ENCODE results near the gene SHISA6. TPM values are rescaled to one million over a fixed set of nuclear protein-coding genes. Genes with fewer than 3 reads are reported as not detected.

The SHISA6 gene
- total and polyA plus RNA-seq, 8 donors, result 0.16 to 1.3 (median 0.40) TPM

- H3K27me3 ChIP-seq, result no peaks in the 10 kb centered on the region
- ATAC-seq (no peak), DNase-seq (no peak), FAIRE-seq (no peak)
- TF ChIP-seq, protein P1, sequence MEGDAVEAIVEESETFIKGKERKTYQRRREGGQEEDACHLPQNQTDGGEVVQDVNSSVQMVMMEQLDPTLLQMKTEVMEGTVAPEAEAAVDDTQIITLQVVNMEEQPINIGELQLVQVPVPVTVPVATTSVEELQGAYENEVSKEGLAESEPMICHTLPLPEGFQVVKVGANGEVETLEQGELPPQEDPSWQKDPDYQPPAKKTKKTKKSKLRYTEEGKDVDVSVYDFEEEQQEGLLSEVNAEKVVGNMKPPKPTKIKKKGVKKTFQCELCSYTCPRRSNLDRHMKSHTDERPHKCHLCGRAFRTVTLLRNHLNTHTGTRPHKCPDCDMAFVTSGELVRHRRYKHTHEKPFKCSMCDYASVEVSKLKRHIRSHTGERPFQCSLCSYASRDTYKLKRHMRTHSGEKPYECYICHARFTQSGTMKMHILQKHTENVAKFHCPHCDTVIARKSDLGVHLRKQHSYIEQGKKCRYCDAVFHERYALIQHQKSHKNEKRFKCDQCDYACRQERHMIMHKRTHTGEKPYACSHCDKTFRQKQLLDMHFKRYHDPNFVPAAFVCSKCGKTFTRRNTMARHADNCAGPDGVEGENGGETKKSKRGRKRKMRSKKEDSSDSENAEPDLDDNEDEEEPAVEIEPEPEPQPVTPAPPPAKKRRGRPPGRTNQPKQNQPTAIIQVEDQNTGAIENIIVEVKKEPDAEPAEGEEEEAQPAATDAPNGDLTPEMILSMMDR (IDR thresholded peaks at IDR 0.05), result no peak
- H3K27ac ChIP-seq, result no peak overlapping the region
- H3K36me3 ChIP-seq, result no peaks in the 10 kb centered on the region
- no peaks in the 10 kb centered on the region for H3K4me1 ChIP-seq
- H3K4me3 ChIP-seq, result no peak overlapping the region
- H3K9me3 ChIP-seq, result no peaks in the 10 kb centered on the region
- WGBS, 2 donors, result 54 to 68% methylated on average over 1 of the region's 1 CpG
- intact Hi-C loops (cut with DNase I), result no loop called here
These were observed 200.0 kb downstream of the SHISA6 start for GRCh38 chr17:11441004-11441403.

GRCh38 chr17:11446316-11446715 is 205.3 kb downstream of the SHISA6 start:
- no peaks in the 10 kb centered on the region for H3K4me1 ChIP-seq
- no peaks in the 10 kb centered on the region for H3K27me3 ChIP-seq
- H3K4me3 ChIP-seq, result no peak overlapping the region
- WGBS, 2 donors, result 60 to 81% methylated on average over 4 of the region's 4 CpGs
- ATAC-seq (no peak), FAIRE-seq (no peak), DNase-seq (no peak)
- no peak overlapping the region for H3K27ac ChIP-seq
- intact Hi-C loops (cut with DNase I), result no loop called here
- H3K9me3 ChIP-seq, result no peaks in the 10 kb centered on the region
- H3K36me3 ChIP-seq, result no peaks in the 10 kb centered on the region
- TF ChIP-seq, protein P1 (IDR thresholded peaks at IDR 0.05), result no peak

DNA sequence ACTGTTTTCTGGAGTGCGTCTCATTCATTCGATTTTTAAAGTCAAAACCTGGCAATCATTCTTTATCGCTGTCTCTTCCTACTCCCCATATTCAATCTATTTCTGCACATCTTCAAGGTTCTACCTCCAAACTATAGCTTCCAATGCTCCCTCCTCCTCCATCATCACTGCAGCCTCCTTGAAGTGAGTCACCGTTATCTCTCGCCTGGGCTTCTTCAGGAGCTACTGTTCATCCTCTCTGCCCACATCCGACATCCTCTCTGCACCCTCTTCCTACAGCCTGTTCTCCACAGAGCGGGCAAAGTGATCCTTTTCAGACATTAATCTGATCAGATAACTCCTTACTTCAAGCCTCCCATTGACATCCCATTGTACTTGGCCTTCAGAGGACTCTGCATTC is 213.1 kb downstream of the SHISA6 start:
- Histone ChIP-seq H3K36me3 (no peaks in the 10 kb centered on the region), H3K27me3 (no peaks in the 10 kb centered on the region), H3K9me3 (no peaks in the 10 kb centered on the region), H3K4me3 (no peak overlapping the region), H3K27ac (no peak overlapping the region), H3K4me1 (no peaks in the 10 kb centered on the region)
- no peak for ATAC-seq
- 88 to 96% methylated on average over 7 of the region's 7 CpGs for WGBS, 2 donors
- intact Hi-C loops (cut with DNase I), result no loop called here
- FAIRE-seq, result no peak
- DNase-seq, result no peak
- TF ChIP-seq, protein P1 (IDR thresholded peaks at IDR 0.05), result no peak

- Histone ChIP-seq H3K27me3 (no peaks in the 10 kb centered on the region), H3K4me1 (no peaks in the 10 kb centered on the region), H3K36me3 (no peaks in the 10 kb centered on the region), H3K4me3 (no peak overlapping the region), H3K27ac (no peak overlapping the region), H3K9me3 (no peaks in the 10 kb centered on the region)
- WGBS, 2 donors, result 83 to 90% methylated on average over 4 of the region's 4 CpGs
- TF ChIP-seq, protein P1 (IDR thresholded peaks at IDR 0.05), result no peak
- no peak for FAIRE-seq
- intact Hi-C loops (cut with DNase I), result no loop called here
- DNase-seq, result no peak
- ATAC-seq, result no peak
These were observed 217.3 kb downstream of the SHISA6 start for GRCh38 chr17:11458279-11458678.

DNA sequence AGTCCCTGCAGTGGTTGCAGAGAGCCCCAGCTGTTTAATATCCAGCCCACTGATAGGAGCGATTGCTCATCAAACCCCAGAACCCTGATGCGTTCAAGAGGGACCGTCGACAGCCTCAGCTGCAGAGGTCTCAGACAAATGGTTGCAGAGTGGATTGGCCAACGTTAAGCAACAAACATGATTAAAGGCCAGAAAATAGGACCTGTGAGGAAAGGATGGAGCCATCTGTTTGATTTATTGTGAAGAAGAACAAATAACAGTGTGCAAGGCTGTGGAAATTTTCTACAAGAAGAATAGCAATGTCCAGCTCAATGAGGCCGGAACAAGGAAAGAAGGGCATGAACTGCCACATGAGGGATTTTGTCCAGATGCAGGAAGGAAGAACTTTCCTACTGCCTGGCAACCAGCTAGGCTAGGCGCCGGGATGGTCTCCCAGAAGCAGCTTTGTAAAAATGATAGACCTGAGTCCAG is 218.9 kb downstream of the SHISA6 start:
- Histone ChIP-seq H3K36me3 (no peaks in the 10 kb centered on the region), H3K27ac (no peak overlapping the region), H3K4me1 (no peaks in the 10 kb centered on the region), H3K9me3 (no peaks in the 10 kb centered on the region), H3K27me3 (no peaks in the 10 kb centered on the region), H3K4me3 (no peak overlapping the region)
- intact Hi-C loops (cut with DNase I), result no loop called here
- FAIRE-seq (no peak), DNase-seq (no peak), ATAC-seq (peak in 3 of 4 donors; percentile 36 to 75 (median 72))
- WGBS, 2 donors, result 70 to 72% methylated on average over 8 of the region's 8 CpGs
- TF ChIP-seq, protein P1 (IDR thresholded peaks at IDR 0.05), result no peak
